Effector memory CD4-positive, alpha-beta T cell (primary cell): ENCODE data around the gene TMEM202.
"Not testable (repeated sequence)": the region's sequence is repeated elsewhere in the genome, so short reads cannot be mapped to it uniquely, and the experiment has no call there.

Experiments
- DNase-seq, 3 donors: peaks; one replicate each; pipeline ENCODE4 v3.0.0-alpha.2; 2020
- H3K27ac ChIP-seq: 2 replicates; pipeline ENCODE4 v1.7.0; 2013; ENCODE audit warnings: mild to moderate bottlenecking, low read length, moderate library complexity; ENCODE audit not compliant: insufficient read depth, poor library complexity, severe bottlenecking
- H3K27me3 ChIP-seq: replicated peaks from 2 replicates; pipeline ENCODE4 v1.7.0; 2013; ENCODE audit warnings: mild to moderate bottlenecking, low read length; ENCODE audit not compliant: insufficient read depth, control insufficient read depth, poor library complexity, severe bottlenecking
- H3K36me3 ChIP-seq: 2 replicates; pipeline ENCODE4 v1.7.0; 2013; ENCODE audit warnings: mild to moderate bottlenecking, low read length, moderate library complexity; ENCODE audit not compliant: control insufficient read depth, insufficient read depth
- H3K4me1 ChIP-seq: 2 replicates; pipeline ENCODE4 v1.7.0; 2013; ENCODE audit warnings: low read length, mild to moderate bottlenecking; ENCODE audit not compliant: control insufficient read depth, insufficient read depth, poor library complexity, severe bottlenecking
- H3K4me3 ChIP-seq: 2 replicates; pipeline ENCODE4 v1.7.0; 2013; ENCODE audit warnings: low read length, low read depth, mild to moderate bottlenecking; ENCODE audit not compliant: insufficient read depth, poor library complexity, severe bottlenecking
- H3K9me3 ChIP-seq: 2 replicates; pipeline ENCODE4 v1.7.0; 2013; ENCODE audit warnings: mild to moderate bottlenecking, low read length, moderate library complexity; ENCODE audit not compliant: control insufficient read depth

TMEM202 gene

DNA sequence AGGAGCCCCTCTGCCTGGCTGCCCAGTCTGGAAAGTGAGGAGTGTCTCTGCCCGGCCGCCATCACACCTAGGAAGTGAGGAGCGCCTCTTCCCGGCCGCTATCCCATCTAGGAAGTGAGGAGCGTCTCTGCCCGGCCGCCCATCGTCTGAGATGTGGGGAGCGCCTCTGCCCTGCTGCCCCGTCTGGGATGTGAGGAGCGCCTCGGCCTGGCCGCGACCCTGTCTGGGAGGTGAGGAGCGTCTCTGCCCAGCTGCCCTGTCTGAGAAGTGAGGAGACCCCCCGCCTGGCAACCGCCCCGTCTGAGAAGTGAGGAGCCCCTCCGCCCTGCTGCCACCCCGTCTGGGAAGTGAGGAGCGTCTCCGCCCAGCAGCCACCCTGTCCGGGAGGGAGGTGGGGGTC lies 1.8 kb upstream of the TMEM202 start:
- not testable (repeated sequence) for H3K4me1 ChIP-seq, H3K27ac ChIP-seq, H3K9me3 ChIP-seq, H3K36me3 ChIP-seq, H3K4me3 ChIP-seq, DNase-seq, H3K27me3 ChIP-seq

GRCh38 chr15:72398648-72399047 lies 543 bp downstream of the TMEM202 start:
- no peak for DNase-seq
- no peak overlapping the region for H3K27ac ChIP-seq
- no peaks in the 10 kb centered on the region for H3K27me3 ChIP-seq
- H3K4me1 ChIP-seq: no peaks in the 10 kb centered on the region
- H3K4me3 ChIP-seq: no peak overlapping the region
- no peaks in the 10 kb centered on the region for H3K36me3 ChIP-seq
- no peaks in the 10 kb centered on the region for H3K9me3 ChIP-seq

DNA sequence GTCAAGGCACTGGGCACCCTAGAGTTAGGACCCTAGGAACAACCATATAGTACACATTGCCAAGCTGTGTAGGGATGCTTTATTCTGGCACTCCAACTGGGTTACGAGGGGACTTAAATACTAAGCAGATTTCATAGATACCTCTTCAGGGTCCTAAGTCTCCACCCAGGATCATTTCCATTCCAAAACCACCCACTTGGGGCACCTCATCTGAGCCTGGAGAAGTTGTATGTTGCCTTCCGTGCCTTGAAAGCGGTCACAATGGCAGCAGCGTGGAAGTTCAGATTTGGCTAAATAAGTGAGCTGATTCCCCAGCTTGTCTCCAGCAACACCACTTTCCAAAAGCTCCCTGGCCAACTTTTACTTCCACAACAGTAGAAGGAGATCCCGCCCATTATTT lies 4.6 kb downstream of the TMEM202 start:
- H3K9me3 ChIP-seq: no peaks in the 10 kb centered on the region
- DNase-seq: no peak
- H3K4me3 ChIP-seq: no peak overlapping the region
- no peak overlapping the region for H3K27ac ChIP-seq
- no peaks in the 10 kb centered on the region for H3K4me1 ChIP-seq
- H3K36me3 ChIP-seq: no peaks in the 10 kb centered on the region
- H3K27me3 ChIP-seq: no peaks in the 10 kb centered on the region

DNA sequence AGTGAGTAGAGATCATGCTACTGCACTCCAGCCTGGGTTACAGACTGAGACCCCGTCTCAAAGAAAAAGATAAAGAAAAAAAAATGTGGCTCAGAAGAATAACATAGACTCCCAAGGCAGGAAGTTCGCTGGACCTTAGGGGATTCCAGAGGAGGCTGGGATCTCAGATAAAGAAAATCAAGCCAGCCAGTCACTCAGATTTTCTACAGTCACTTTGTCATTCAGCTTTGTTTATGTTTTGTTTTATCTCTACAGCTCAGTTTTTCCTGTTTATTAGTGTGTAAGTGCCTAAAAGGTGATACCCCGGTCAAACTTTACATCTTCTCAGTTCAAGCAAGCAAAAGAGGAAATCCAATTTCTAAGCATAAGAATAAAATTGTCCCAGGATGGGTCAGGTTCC lies 6.3 kb downstream of the TMEM202 start:
- H3K27me3 ChIP-seq: no peaks in the 10 kb centered on the region
- no peak overlapping the region for H3K4me3 ChIP-seq
- no peaks in the 10 kb centered on the region for H3K9me3 ChIP-seq
- no peaks in the 10 kb centered on the region for H3K36me3 ChIP-seq
- H3K4me1 ChIP-seq: no peaks in the 10 kb centered on the region
- no peak for DNase-seq
- no peak overlapping the region for H3K27ac ChIP-seq

- Histone ChIP-seq H3K36me3 (no peaks in the 10 kb centered on the region), H3K27ac (no peak overlapping the region), H3K27me3 (no peaks in the 10 kb centered on the region), H3K4me3 (no peak overlapping the region), H3K4me1 (no peaks in the 10 kb centered on the region), H3K9me3 (no peaks in the 10 kb centered on the region)
- DNase-seq: no peak
These were observed 6.7 kb downstream of the TMEM202 start for GRCh38 chr15:72404841-72405240.

- H3K4me1 ChIP-seq: no peaks in the 10 kb centered on the region
- no peak overlapping the region for H3K4me3 ChIP-seq
These were observed 8.8 kb downstream of the TMEM202 start for GRCh38 chr15:72406936-72407335.

DNA sequence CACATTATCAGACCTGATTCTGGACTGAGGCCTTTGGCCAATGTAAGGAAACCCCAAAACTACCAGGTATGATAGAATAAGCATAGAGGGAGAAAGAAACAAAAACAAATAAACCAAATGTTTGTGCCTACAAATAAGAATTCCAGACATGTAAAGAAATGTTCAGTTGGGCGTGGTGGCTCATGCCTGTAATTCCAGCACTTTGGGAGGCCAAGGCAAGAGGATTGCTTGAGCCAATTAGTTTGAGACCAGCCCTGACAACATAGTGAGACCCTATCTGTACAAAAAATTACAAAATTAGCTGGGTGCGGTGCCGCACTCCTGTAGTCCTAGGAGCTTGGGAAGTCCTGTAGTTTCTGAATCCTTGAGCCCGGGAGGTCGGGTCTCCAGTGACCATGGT lies 13.0 kb downstream of the TMEM202 start:
- H3K4me1 ChIP-seq: no peaks in the 10 kb centered on the region
- DNase-seq: no peak
- H3K36me3 ChIP-seq: no peaks in the 10 kb centered on the region

More at GRCh38 chr15:72406936-72407335, 8.8 kb downstream of the TMEM202 start:
- Histone ChIP-seq H3K27me3 (no peaks in the 10 kb centered on the region), H3K27ac (no peak overlapping the region), H3K36me3 (no peaks in the 10 kb centered on the region), H3K9me3 (no peaks in the 10 kb centered on the region)
- DNase-seq: no peak

GRCh38 chr15:72411544-72411943 lies 13.4 kb downstream of the TMEM202 start:
- H3K4me1 ChIP-seq: no peaks in the 10 kb centered on the region
- H3K27ac ChIP-seq: no peak overlapping the region
- DNase-seq: no peak
- H3K4me3 ChIP-seq: no peak overlapping the region
- no peaks in the 10 kb centered on the region for H3K9me3 ChIP-seq
- no peaks in the 10 kb centered on the region for H3K36me3 ChIP-seq
- H3K27me3 ChIP-seq: no peaks in the 10 kb centered on the region

More for the DNA sequence above, 13.0 kb downstream of the TMEM202 start:
- Histone ChIP-seq H3K27ac (no peak overlapping the region), H3K4me3 (no peak overlapping the region), H3K9me3 (no peaks in the 10 kb centered on the region), H3K27me3 (no peaks in the 10 kb centered on the region)

GRCh38 chr15:72413337-72413736 lies 15.2 kb downstream of the TMEM202 start:
- H3K9me3 ChIP-seq, H3K27me3 ChIP-seq, H3K36me3 ChIP-seq, H3K4me1 ChIP-seq, H3K4me3 ChIP-seq, DNase-seq, H3K27ac ChIP-seq: not testable (repeated sequence)

DNA sequence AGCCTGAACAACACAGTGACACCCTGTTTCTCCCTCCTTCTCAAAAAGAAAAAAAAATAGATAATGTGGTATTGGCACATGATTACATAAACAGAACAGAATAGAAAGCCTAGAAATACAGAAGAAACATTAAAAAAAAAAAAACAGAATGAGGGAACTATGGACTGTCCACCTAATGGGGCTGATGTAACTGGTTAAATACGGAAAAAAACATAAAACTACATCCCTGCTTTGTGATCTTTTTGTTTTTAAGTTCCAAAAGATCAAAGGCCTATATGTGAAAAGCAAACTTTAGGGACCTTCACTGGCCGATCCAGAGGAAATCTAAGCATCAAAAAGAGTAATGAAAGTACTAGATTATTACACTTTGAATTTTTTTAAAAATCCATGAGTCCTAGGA lies 17.2 kb downstream of the TMEM202 start:
- DNase-seq: no peak
- Histone ChIP-seq H3K4me1 (no peaks in the 10 kb centered on the region), H3K36me3 (no peaks in the 10 kb centered on the region)

DNA sequence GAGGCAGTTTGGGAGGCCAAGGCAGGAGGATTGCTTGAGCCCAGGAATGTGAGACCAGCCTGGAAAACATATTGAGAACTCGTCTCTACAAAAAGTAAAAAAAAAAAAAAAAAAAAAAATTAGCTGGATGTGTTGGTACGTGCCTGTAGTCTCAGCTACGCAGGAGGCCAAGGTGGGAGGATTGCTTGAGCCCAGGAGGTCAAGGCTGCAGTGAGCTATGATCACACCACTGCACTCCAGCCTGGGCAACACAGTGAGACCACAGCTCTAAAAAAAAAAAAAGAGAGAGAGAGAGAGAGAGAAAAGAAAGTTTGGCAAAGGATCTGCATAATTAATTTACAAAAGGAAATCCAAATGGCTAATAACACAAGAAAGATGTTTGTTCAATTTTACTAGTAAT lies 21.7 kb downstream of the TMEM202 start:
- not testable (repeated sequence) for H3K27ac ChIP-seq, H3K4me1 ChIP-seq, H3K27me3 ChIP-seq, H3K4me3 ChIP-seq, H3K36me3 ChIP-seq, DNase-seq, H3K9me3 ChIP-seq

More for the DNA sequence above, 17.2 kb downstream of the TMEM202 start:
- Histone ChIP-seq H3K27me3 (no peaks in the 10 kb centered on the region), H3K9me3 (no peaks in the 10 kb centered on the region), H3K27ac (no peak overlapping the region), H3K4me3 (no peak overlapping the region)
